ENCODE results near the gene TFCP2L1.

The TFCP2L1 gene

DNA sequence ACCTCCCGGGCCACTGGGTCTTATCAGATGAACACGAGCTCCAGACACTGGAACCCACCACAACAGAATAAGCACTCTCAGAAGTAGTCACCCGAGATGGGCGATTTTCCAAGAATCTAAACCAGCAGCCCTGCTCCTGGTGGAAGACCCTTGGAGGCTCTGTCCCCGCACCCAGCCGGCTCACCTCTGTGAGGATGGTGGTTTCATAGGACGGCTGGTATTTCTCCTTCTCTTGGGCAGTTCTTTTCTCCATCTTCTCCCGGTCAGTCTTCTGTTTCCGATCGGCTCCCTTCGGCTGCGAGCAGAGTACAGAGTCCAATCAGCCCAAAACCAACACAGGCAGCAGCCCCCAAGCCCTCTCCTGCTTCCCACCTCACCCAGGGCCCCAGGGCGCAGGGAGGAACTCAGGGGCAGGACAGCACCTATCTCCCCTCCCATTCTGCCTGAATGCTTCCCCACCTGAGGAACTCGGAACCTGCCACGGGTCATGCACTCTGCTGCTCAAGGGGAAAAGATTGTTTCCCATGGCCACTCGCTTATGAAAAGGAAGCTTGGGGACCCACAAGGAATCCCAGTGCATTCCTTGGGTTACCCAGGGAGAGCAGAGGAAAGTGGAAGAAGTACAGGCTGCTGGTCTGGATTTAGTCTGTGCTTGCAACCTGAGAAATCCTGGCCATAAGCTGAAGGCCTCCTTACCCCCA lies 42.7 kb downstream of the TFCP2L1 start:
- H3K79me2 ChIP-seq (ENCODE audit: insufficient read depth, low read length): no peaks in the 10 kb centered on the region
- H3K36me3 ChIP-seq (ENCODE audit: low read length): no peaks in the 10 kb centered on the region
- no peak for TF ChIP-seq EZH2phosphoT487 (conservative IDR thresholded peaks at IDR 0.05; ENCODE audit: low read length)
- no peak for TF ChIP-seq CTCF (IDR thresholded peaks at IDR 0.05; ENCODE audit: insufficient read depth, low read length, poor library complexity, severe bottlenecking)
- H3K4me3 ChIP-seq (ENCODE audit: insufficient read depth, low read length, poor library complexity, severe bottlenecking): no peak overlapping the region
- no peak overlapping the region for H3K27ac ChIP-seq (ENCODE audit: low read depth, low read length)
- no peak overlapping the region for H2AFZ ChIP-seq (ENCODE audit: low read depth, low read length, severe bottlenecking)
- no peak overlapping the region for H3K9ac ChIP-seq (ENCODE audit: low read length)
- H3F3A ChIP-seq (ENCODE audit: insufficient read depth): no peaks in the 10 kb centered on the region
- no peaks in the 10 kb centered on the region for H3K9me2 ChIP-seq (replicated peaks; ENCODE audit: insufficient read depth, low read length)
- no peaks in the 10 kb centered on the region for H4K20me1 ChIP-seq (ENCODE audit: low read depth, low read length)
- no peak overlapping the region for H3K4me2 ChIP-seq (ENCODE audit: low read depth, low read length, poor library complexity, severe bottlenecking)
- H3K27me3 ChIP-seq (ENCODE audit: low read length): no peaks in the 10 kb centered on the region
- no peaks in the 10 kb centered on the region for H3K9me3 ChIP-seq (ENCODE audit: insufficient read depth, low read length)

DNA sequence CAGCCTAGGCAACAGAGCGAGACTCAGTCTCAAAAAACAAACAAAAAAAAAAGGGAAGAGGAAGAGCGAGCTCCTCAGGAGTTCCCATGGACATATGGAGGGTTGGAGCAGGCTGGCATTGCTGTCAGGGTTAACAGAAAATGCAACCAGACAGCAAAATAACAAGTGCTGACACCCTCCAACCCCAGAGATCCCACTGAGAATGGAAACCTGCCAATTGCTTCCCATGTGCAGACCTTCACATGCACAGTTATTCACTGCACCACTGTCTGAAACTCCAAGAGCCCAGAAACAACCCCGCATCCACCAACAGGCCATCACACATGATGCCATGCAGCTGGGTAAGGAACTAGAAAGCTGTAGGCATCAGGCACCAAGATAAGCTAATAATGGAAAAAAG lies 43.5 kb downstream of the TFCP2L1 start:
- TF ChIP-seq CTCF (IDR thresholded peaks at IDR 0.05; ENCODE audit: insufficient read depth, low read length, poor library complexity, severe bottlenecking) (no peak), EZH2phosphoT487 (conservative IDR thresholded peaks at IDR 0.05; ENCODE audit: low read length) (no peak)

GRCh38 chr2:121240436-121240835 lies 44.6 kb downstream of the TFCP2L1 start:
- Histone ChIP-seq H3K36me3 (ENCODE audit: low read length) (no peaks in the 10 kb centered on the region), H3K9ac (ENCODE audit: low read length) (no peak overlapping the region)
- no peak for TF ChIP-seq CTCF (IDR thresholded peaks at IDR 0.05; ENCODE audit: insufficient read depth, low read length, poor library complexity, severe bottlenecking)

More for the DNA sequence above, 43.5 kb downstream of the TFCP2L1 start:
- H3K9ac ChIP-seq (ENCODE audit: low read length): no peak overlapping the region
- H3K27ac ChIP-seq (ENCODE audit: low read depth, low read length): no peak overlapping the region
- no peaks in the 10 kb centered on the region for H3F3A ChIP-seq (ENCODE audit: insufficient read depth)
- H3K27me3 ChIP-seq (ENCODE audit: low read length): no peaks in the 10 kb centered on the region
- no peaks in the 10 kb centered on the region for H3K9me2 ChIP-seq (replicated peaks; ENCODE audit: insufficient read depth, low read length)
- no peak overlapping the region for H3K4me3 ChIP-seq (ENCODE audit: insufficient read depth, low read length, poor library complexity, severe bottlenecking)
- H4K20me1 ChIP-seq (ENCODE audit: low read depth, low read length): no peaks in the 10 kb centered on the region
- H3K9me3 ChIP-seq (ENCODE audit: insufficient read depth, low read length): no peaks in the 10 kb centered on the region
- no peak overlapping the region for H3K4me2 ChIP-seq (ENCODE audit: low read depth, low read length, poor library complexity, severe bottlenecking)
- H2AFZ ChIP-seq (ENCODE audit: low read depth, low read length, severe bottlenecking): no peak overlapping the region
- H3K79me2 ChIP-seq (ENCODE audit: insufficient read depth, low read length): no peaks in the 10 kb centered on the region
- H3K36me3 ChIP-seq (ENCODE audit: low read length): no peaks in the 10 kb centered on the region

More at GRCh38 chr2:121240436-121240835, 44.6 kb downstream of the TFCP2L1 start:
- H3K79me2 ChIP-seq (ENCODE audit: insufficient read depth, low read length): no peaks in the 10 kb centered on the region
- no peaks in the 10 kb centered on the region for H4K20me1 ChIP-seq (ENCODE audit: low read depth, low read length)
- no peaks in the 10 kb centered on the region for H3F3A ChIP-seq (ENCODE audit: insufficient read depth)
- no peak overlapping the region for H3K4me3 ChIP-seq (ENCODE audit: insufficient read depth, low read length, poor library complexity, severe bottlenecking)
- H3K27ac ChIP-seq (ENCODE audit: low read depth, low read length): no peak overlapping the region
- no peaks in the 10 kb centered on the region for H3K27me3 ChIP-seq (ENCODE audit: low read length)
- no peaks in the 10 kb centered on the region for H3K9me3 ChIP-seq (ENCODE audit: insufficient read depth, low read length)
- no peaks in the 10 kb centered on the region for H3K9me2 ChIP-seq (replicated peaks; ENCODE audit: insufficient read depth, low read length)
- no peak overlapping the region for H2AFZ ChIP-seq (ENCODE audit: low read depth, low read length, severe bottlenecking)
- H3K4me2 ChIP-seq (ENCODE audit: low read depth, low read length, poor library complexity, severe bottlenecking): no peak overlapping the region
